ENCODE measurements around the gene ARPC5L.
"Not testable (repeated sequence)": the region's sequence is repeated elsewhere in the genome, so short reads cannot be mapped to it uniquely, and the experiment has no call there.

ARPC5L gene

GRCh38 chr9:124861342-124862229 is at the start of gene ARPC5L, which contains the start of gene RPL35:
Gene ARPC5L, plus strand, starts transcription at chr9:124862130. Its CDS starts 7,161 bp downstream, at chr9:124869291.
Gene RPL35, minus strand, starts transcription at chr9:124861957. Its CDS starts 45 bp downstream, at chr9:124861912.
- DNase-seq, result peak; percentile 65 to 82

GRCh38 chr9:124812441-124812876 is 49.5 kb upstream of the ARPC5L start:
- no peak for DNase-seq

- no peak for DNase-seq
Observed at GRCh38 chr9:124813041-124813440, 48.9 kb upstream of the ARPC5L start.

- DNase-seq, result no peak
Observed at GRCh38 chr9:124813501-124814163, 48.3 kb upstream of the ARPC5L start.

GRCh38 chr9:124814164-124814535 is 47.8 kb upstream of the ARPC5L start:
- DNase-seq, result no peak

- no peak for DNase-seq
Observed at GRCh38 chr9:124815601-124816000, 46.3 kb upstream of the ARPC5L start.

GRCh38 chr9:124818431-124819281 is 43.3 kb upstream of the ARPC5L start:
- DNase-seq, result no peak

GRCh38 chr9:124820698-124821623 is 41.0 kb upstream of the ARPC5L start:
- no peak for DNase-seq

- DNase-seq, result no peak
Observed at GRCh38 chr9:124828489-124829333, 33.2 kb upstream of the ARPC5L start.

- no peak for DNase-seq
Observed at GRCh38 chr9:124829334-124829669, 32.6 kb upstream of the ARPC5L start.

- DNase-seq, result no peak
Observed at GRCh38 chr9:124830593-124830992, 31.3 kb upstream of the ARPC5L start.

- no peak for DNase-seq
Observed at GRCh38 chr9:124831642-124832364, 30.1 kb upstream of the ARPC5L start.

GRCh38 chr9:124834591-124834990 is 27.3 kb upstream of the ARPC5L start:
- no peak for DNase-seq

GRCh38 chr9:124835026-124835557 is 26.8 kb upstream of the ARPC5L start:
- peak; percentile 30 to 43 for DNase-seq

GRCh38 chr9:124838132-124838531 is 23.8 kb upstream of the ARPC5L start:
- DNase-seq, result not testable (repeated sequence)

- not testable (repeated sequence) for DNase-seq
Observed at GRCh38 chr9:124838567-124839275, 23.2 kb upstream of the ARPC5L start.

GRCh38 chr9:124839612-124840299 is 22.2 kb upstream of the ARPC5L start:
- no peak for DNase-seq

GRCh38 chr9:124840300-124840833 is 21.6 kb upstream of the ARPC5L start:
- no peak for DNase-seq

Measured in NCI-H187 (cell line).